IMR-90 (cell line): ENCODE data around the gene SDK1. TPM values are rescaled to one million over a fixed set of nuclear protein-coding genes. Genes with fewer than 3 reads are reported as not detected.

Experiments used
- ATAC-seq: fragments of 200-7000 bp; cut with Tn5 transposase; 2 replicates; pipeline ENCODE4 v1.9.1; 2020; ENCODE audit warnings: low read depth, mild to moderate bottlenecking, moderate library complexity
- BruUV-seq: library from RNA; stranded (reverse); fragments of 400-500 nt; replicated peaks from 2 replicates; lab custom pipeline; 2021; lab: Mats Ljungman, UMichigan
- CTCF ChIA-PET: fragments of 300-600 bp; formaldehyde crosslinking; extraction: SDS; loops from one replicate; lab custom pipeline; 2021; ENCODE audit warnings: antibody characterized with exemption; lab: Yijun Ruan, JAX
- POLR2A ChIA-PET: fragments of 300-600 bp; sonication (Branson Sonifier 250); formaldehyde crosslinking; loops from one replicate; lab custom pipeline; 2022; ENCODE audit warnings: antibody characterized with exemption; ENCODE audit not compliant: unreplicated experiment; lab: Charles Lee
- DNase-seq: peaks from one replicate; pipeline ENCODE4 v3.0.0; 2013
- H2AFZ ChIP-seq: replicated peaks from 2 replicates; pipeline ENCODE3; 2013; ENCODE audit warnings: low read length, mild to moderate bottlenecking; ENCODE audit not compliant: poor library complexity
- H2AK5ac ChIP-seq: 2 replicates; pipeline ENCODE4 v1.6.1; 2013; ENCODE audit warnings: low read depth, low read length, inconsistent platforms
- H2AK9ac ChIP-seq: replicated peaks from 2 replicates; pipeline ENCODE3; 2013; ENCODE audit warnings: mild to moderate bottlenecking, low read depth, low read length, moderate library complexity; ENCODE audit not compliant: poor library complexity
- H2BK120ac ChIP-seq: 2 replicates; pipeline ENCODE4 v1.6.1; 2013; ENCODE audit warnings: low read depth, low read length, inconsistent platforms
- H2BK15ac ChIP-seq: 3 replicates; pipeline ENCODE4 v1.6.1; 2013; ENCODE audit warnings: low read depth, low read length, inconsistent platforms
- H2BK20ac ChIP-seq: 2 replicates; pipeline ENCODE4 v1.6.1; 2013; ENCODE audit warnings: low read depth, mild to moderate bottlenecking, inconsistent platforms, low read length, moderate library complexity
- H2BK5ac ChIP-seq: 2 replicates; pipeline ENCODE4 v1.6.1; 2013; ENCODE audit warnings: mild to moderate bottlenecking, low read depth, low read length, inconsistent platforms; ENCODE audit not compliant: poor library complexity, severe bottlenecking
- H3K14ac ChIP-seq: replicated peaks from 2 replicates; pipeline ENCODE4 v1.6.1; 2013; ENCODE audit warnings: low read depth, low read length, inconsistent platforms
- H3K18ac ChIP-seq: 2 replicates; pipeline ENCODE4 v1.6.1; 2013; ENCODE audit warnings: low read depth, low read length, control low read depth
- H3K23ac ChIP-seq: 2 replicates; pipeline ENCODE4 v1.6.1; 2013; ENCODE audit warnings: low read depth, low read length, inconsistent platforms
- H3K27ac ChIP-seq: 2 replicates; pipeline ENCODE4 v1.5.1; 2013; ENCODE audit warnings: mild to moderate bottlenecking, control low read depth, low read length; ENCODE audit not compliant: insufficient read depth
- H3K27me3 ChIP-seq: 2 replicates; pipeline ENCODE4 v1.6.1; 2013; ENCODE audit warnings: low read length; ENCODE audit not compliant: control insufficient read depth, insufficient read depth
- H3K36me3 ChIP-seq: 2 replicates; pipeline ENCODE4 v1.6.1; 2013; ENCODE audit warnings: low read length, mixed read lengths; ENCODE audit not compliant: control insufficient read depth, insufficient read depth
- H3K4ac ChIP-seq: 2 replicates; pipeline ENCODE4 v1.6.1; 2013; ENCODE audit warnings: low read depth, low read length, inconsistent platforms
- H3K4me1 ChIP-seq: 2 replicates; pipeline ENCODE4 v1.6.1; 2013; ENCODE audit warnings: low read length, mixed read lengths; ENCODE audit not compliant: control insufficient read depth, insufficient read depth
- H3K4me2 ChIP-seq: 2 replicates; pipeline ENCODE4 v1.6.1; 2013; ENCODE audit warnings: low read depth, mild to moderate bottlenecking, control low read depth, low read length, moderate library complexity
- H3K4me3 ChIP-seq: 2 replicates; pipeline ENCODE4 v1.5.1; 2013; ENCODE audit warnings: low read depth, mild to moderate bottlenecking, control low read depth, low read length, moderate library complexity; ENCODE audit not compliant: insufficient read depth
- H3K56ac ChIP-seq: 2 replicates; pipeline ENCODE4 v1.6.1; 2013; ENCODE audit warnings: low read length, inconsistent platforms; ENCODE audit not compliant: insufficient read depth; ENCODE audit errors: extremely low read depth
- H3K79me1 ChIP-seq, 2 experiments: 2 replicates each; pipeline ENCODE4 v1.6.1; 2013; ENCODE audit warnings: low read length in 2 of 2, inconsistent platforms in 1 of 2, low read depth in 1 of 2
- H3K9ac ChIP-seq: 2 replicates; pipeline ENCODE4 v1.6.1; 2013; ENCODE audit warnings: low read depth, low read length, control low read depth
- H3K9me1 ChIP-seq: 2 replicates; pipeline ENCODE4 v1.6.1; 2013; ENCODE audit warnings: low read length, inconsistent platforms; ENCODE audit not compliant: insufficient read depth
- H3K9me3 ChIP-seq: 2 replicates; pipeline ENCODE4 v1.6.1; 2013; ENCODE audit warnings: low read length; ENCODE audit not compliant: control insufficient read depth, insufficient read depth
- H4K20me1 ChIP-seq: 2 replicates; pipeline ENCODE4 v1.6.1; 2013; ENCODE audit warnings: low read length, inconsistent platforms; ENCODE audit not compliant: insufficient read depth
- H4K5ac ChIP-seq: 2 replicates; pipeline ENCODE4 v1.6.1; 2013; ENCODE audit warnings: mild to moderate bottlenecking, low read depth, low read length, control low read depth
- H4K8ac ChIP-seq, 2 experiments: 2 replicates each; pipeline ENCODE4 v1.6.1; 2013; ENCODE audit warnings: low read depth in 2 of 2, low read length in 2 of 2, control low read depth in 1 of 2, inconsistent platforms in 1 of 2
- H4K91ac ChIP-seq: 2 replicates; pipeline ENCODE4 v1.6.1; 2013; ENCODE audit warnings: low read depth, low read length, inconsistent platforms; ENCODE audit not compliant: insufficient read depth
- BHLHE40 ChIP-seq: fragments of 150-350 bp; IDR thresholded peaks from 2 replicates; pipeline ENCODE4 v1.6.1; 2016; ENCODE audit warnings: mild to moderate bottlenecking, low read depth, low read length
- CEBPB ChIP-seq: IDR thresholded peaks from 2 replicates; pipeline ENCODE4 v1.6.1; 2012; ENCODE audit warnings: low read depth, low read length, improper control_type of control experiment
- MAZ ChIP-seq: IDR thresholded peaks from 2 replicates; pipeline ENCODE4 v1.6.1; 2012; ENCODE audit warnings: low read depth, mild to moderate bottlenecking, low read length, improper control_type of control experiment, moderate library complexity, borderline replicate concordance
- RCOR1 ChIP-seq: IDR thresholded peaks from 2 replicates; pipeline ENCODE4 v1.6.1; 2012; ENCODE audit warnings: mild to moderate bottlenecking, low read length, improper control_type of control experiment; ENCODE audit not compliant: insufficient replicate concordance
- WGBS, 2 experiments: methylation state at CpG; one replicate each; pipeline versions ENCODE4 v1.1.5 to v1.1.7; 2013; ENCODE audit warnings: missing lambda C conversion rate in 2 of 2; ENCODE audit not compliant: insufficient read length in 1 of 2; ENCODE audit errors: extremely low coverage in 2 of 2; 5-methylcytosine and 5-hydroxymethylcytosine counted together
- dilution Hi-C: fragments of 300-500 bp; cut with HindIII; formaldehyde crosslinking; loops from one replicate; pipeline ENCODE4 v1.14.3; 2018; ENCODE audit warnings: low sequenced_read_pairs; ENCODE audit not compliant: unreplicated experiment
- in situ Hi-C: fragments of 300-500 bp; cut with MboI; formaldehyde crosslinking; loops from 3 replicates; pipeline ENCODE4 v1.14.3; 2019; ENCODE audit warnings: low sequenced_read_pairs, inconsistent platforms, mixed read lengths
- intact Hi-C: fragments of 100-400 bp; cut with micrococcal nuclease; formaldehyde crosslinking; loops from 2 replicates; pipeline ENCODE4 v1.10.0; 2022
- polyA plus RNA-seq, 3 experiments: library from polyadenylated mRNA; depleted of rRNA; stranded (reverse); fragments of >200 nt; gene quantifications; 2 replicates each; pipeline ENCODE4 v1.2.3, GENCODE V29; 2012; ENCODE audit warnings: low replicate concordance in 1 of 3
- total RNA-seq: library from RNA; depleted of rRNA; stranded (reverse); fragments of >200 nt; gene quantifications from 2 replicates; pipeline ENCODE4 v1.2.3, GENCODE V29; 2012

The SDK1 gene
- total and polyA plus RNA-seq, 2 of the 4 experiments (the other 2 are of a cell fraction): 1.5 to 1.6 TPM

- H2BK5ac ChIP-seq: no peak overlapping the region
- H3K56ac ChIP-seq: no peak overlapping the region
- H4K20me1 ChIP-seq: no peaks in the 10 kb centered on the region
- H4K5ac ChIP-seq: no peak overlapping the region
- no CpG with 5 or more reads among the region's 3 CpGs for WGBS, 2 experiments
- H3K9ac ChIP-seq: no peak overlapping the region
- no peak overlapping the region for H2AFZ ChIP-seq
- H2AK5ac ChIP-seq: no peak overlapping the region
- no peaks in the 10 kb centered on the region for H3K9me1 ChIP-seq
- no peak overlapping the region for H3K4me3 ChIP-seq
- no peak overlapping the region for H3K23ac ChIP-seq
- no peak overlapping the region for H2AK9ac ChIP-seq
- H3K4me2 ChIP-seq: no peak overlapping the region
- H2BK15ac ChIP-seq: no peak overlapping the region
- in situ Hi-C loops (no loop called here), intact Hi-C loops (no loop called here), dilution Hi-C loops (no loop called here)
- no peak for TF ChIP-seq BHLHE40
- TF ChIP-seq CEBPB: no peak
- no peak for TF ChIP-seq RCOR1
- no peak for TF ChIP-seq MAZ
- H2BK120ac ChIP-seq: no peak overlapping the region
- ATAC-seq: no peak
- BruUV-seq: no TSS peak
- no peak overlapping the region for H4K91ac ChIP-seq
- ChIA-PET POLR2A (no interaction called here), CTCF (interaction anchor here (0.6 kb wide), 1 partner anchor 13 kb away, joined by 3 read pairs; no protein-coding TSS in a partner anchor)
- H3K9me3 ChIP-seq: no peaks in the 10 kb centered on the region
- no peaks in the 10 kb centered on the region for H3K79me1 ChIP-seq
- no peak overlapping the region for H3K18ac ChIP-seq
- H3K14ac ChIP-seq: no peak overlapping the region
- H3K36me3 ChIP-seq: no peaks in the 10 kb centered on the region
- H4K8ac ChIP-seq: no peak overlapping the region
- DNase-seq: no peak
- H3K27me3 ChIP-seq: no peaks in the 10 kb centered on the region
- H3K27ac ChIP-seq: no peak overlapping the region
- H3K4ac ChIP-seq: no peak overlapping the region
- H2BK20ac ChIP-seq: no peak overlapping the region
- no peaks in the 10 kb centered on the region for H3K4me1 ChIP-seq
These were observed 168.6 kb downstream of the SDK1 start for GRCh38 chr7:3469641-3470040.
